NCI-H748 (cell line): ENCODE results near the gene ALDH3B2.
A peak's percentile ranks its signal among the peaks of the same experiment; 100 is the strongest.
"Not testable (repeated sequence)": the region's sequence is repeated elsewhere in the genome, so short reads cannot be mapped to it uniquely, and the experiment has no call there.

ENCODE experiments used
- DNase-seq: peaks from one replicate; lab custom pipeline; 2025; ENCODE audit not compliant: unreplicated experiment; lab: John Stamatoyannopoulos, UW

Gene ALDH3B2

DNA sequence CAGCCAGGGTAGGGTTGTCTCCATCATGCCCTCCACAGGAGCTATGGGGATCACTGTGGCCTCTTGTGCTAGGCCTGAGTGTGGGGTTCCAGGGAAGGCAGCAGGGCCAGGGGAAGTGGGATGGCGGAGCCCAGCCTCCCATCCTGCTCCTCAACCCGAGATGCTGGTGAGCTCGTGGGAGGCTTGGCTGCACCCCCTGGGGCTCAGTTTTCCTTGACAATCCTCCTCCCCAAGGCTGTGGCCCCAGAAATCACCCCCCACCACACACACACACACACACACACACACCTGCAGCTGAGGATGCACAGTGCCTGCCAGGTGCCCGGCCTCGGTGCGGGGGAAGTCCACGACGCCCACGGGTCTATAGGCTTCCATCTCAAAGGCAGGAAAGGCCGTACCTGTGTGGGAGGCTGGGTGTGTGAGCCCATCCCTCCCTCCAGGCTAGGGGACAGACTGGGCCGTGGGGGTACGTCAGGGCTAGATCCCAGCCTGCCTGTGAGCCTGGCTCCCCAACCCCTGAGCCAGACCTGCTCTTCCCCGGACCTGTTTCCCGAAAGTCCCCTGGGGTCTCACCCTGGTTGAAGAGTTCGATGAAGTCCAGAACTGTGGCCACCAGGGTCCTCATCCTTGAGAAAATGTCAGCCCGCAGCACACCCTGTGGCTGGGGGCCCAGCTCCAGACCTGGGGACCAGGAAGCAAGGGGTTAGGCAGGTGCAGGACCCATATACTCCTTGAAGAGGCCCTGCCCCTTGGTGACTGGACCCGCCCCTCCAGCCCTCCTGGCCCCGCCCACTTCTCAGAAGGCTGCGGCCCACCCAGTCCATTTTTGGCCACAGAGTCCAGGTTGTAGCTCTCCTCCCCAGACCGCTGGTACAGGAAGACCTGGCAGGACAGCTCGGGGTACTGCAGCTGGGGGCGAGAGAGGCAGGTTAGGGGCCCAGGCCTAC lies 29.7 kb downstream of the ALDH3B2 start:
- no peak for DNase-seq

DNA sequence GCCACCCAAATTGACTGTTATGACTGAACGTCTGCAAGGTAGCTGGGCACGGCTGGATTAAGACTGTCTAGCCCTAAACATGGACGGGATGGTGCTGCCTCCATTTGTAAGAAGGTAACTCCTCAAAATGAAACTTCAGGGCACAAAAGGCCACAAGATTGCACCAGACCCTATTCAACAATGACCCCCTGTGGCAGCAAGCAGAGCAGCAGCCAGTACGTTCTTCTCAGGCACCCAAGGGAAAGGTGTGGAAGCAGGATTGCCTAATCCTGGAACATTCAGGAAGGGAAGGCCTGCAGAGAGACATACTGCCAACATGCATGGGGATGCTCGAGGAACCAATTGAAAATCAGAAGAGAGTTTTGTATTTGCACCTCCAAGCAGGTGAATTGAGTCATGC lies 30.4 kb downstream of the ALDH3B2 start:
- DNase-seq = no peak

DNA sequence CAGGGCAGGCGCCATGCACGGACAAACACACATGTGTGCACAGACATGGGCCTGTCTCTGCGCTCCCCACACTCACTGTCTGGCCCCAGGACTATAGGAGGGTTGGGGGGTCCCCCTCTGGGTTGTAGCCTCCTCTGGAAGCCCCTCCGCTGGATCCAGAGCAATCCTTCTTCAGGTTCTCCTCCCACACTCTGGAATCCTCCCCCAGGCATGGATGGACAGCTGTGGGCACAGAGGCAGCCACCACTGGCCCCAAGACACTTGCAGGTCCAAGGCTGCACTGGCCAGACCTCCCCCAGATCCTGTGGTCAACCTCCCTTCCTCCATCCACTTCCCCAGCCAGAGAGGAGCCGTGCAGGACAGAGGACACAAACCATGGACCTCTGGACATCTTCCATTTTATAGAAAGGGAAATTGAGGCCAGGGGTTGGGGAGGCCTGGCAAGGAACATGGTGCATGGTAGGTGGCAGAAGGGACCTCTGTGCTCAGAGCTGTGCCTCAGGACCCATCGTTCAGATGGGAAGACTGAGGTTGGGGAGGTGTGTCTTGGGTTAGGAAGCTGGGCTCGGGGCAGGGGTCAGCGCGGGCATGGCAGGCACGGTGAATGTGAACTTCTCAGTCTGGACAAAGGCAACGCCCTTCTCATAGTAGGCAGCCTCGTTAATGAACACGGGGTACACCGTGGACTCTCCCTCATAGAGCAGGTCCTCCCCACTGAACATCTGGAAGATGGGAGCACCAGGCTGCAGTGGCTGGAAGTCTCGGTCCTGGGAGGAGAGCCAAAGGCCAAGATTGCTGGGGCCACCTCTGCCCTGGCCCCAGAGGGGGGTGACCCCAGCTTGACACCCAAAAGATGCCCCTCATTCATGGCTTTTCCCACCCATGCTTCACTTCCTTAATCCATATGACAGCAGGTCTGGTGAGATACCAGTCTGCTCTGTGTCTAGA lies 32.0 kb downstream of the ALDH3B2 start:
- no peak for DNase-seq

DNA sequence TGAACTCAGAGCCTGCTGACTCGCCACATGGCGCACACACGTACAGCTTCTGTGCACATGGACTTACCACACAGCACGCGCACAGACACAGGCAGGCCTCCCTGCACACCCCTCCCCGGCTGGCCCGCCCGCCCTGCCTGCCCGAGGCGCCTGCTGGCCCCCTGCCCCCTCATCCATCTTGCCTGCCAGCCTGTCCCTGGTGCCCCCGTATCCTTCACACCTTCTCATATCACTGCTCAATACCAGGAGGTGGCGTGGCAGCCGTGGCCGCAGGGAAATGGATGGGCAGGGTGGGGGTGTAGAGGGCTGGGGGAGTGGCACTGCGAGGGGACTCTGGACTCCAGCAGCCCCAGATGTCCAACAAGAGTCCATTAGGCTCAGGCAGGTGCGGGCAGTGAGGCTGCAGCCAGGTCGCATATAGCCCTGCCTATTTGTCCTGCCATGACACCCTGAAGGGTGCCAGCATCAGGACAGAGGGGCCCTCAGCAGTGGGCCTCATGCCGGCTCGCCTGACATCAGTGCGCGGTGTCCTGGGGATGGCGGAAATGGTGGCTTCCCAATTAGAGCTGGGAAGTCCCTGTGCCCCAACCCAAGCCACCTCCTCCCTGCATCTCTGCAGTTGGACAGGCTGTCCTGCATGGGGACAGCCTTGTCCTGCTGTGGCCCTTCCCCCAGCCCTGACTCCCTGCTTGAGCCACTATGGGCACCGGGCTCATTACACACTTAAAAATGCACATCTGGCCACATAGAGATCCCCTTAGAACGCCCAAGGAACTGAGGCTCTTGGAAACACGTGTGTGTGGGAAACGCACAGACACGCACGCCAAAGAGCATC lies 32.9 kb downstream of the ALDH3B2 start:
- no peak for DNase-seq

DNA sequence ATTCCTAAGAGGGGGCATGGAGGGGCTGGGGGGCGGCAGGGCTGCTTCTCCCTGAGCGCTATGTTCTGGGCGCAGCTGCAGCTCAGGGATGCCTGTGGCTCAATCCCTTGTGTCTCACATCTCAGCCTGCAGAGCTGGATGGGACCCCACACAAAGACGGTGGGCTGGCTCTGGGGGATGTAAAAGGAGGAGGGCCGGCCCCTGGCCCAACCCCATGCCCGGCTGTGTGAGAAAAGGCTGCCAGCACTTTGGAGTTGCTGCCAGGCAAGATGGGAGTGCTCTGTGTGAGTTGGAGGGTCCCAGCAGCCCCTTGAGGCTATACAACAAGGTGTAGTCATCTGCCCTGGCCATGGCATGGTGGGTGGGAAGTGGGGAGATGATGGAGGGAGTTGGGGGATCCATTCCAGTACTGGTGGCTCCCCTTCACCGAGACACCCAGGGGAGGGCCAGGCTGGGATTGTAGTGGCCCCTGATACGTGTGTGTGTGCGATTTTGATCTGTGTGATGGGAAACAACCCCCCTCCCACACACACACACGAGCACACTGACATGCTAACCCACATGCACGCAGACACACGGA lies 33.6 kb downstream of the ALDH3B2 start:
- DNase-seq = no peak

DNA sequence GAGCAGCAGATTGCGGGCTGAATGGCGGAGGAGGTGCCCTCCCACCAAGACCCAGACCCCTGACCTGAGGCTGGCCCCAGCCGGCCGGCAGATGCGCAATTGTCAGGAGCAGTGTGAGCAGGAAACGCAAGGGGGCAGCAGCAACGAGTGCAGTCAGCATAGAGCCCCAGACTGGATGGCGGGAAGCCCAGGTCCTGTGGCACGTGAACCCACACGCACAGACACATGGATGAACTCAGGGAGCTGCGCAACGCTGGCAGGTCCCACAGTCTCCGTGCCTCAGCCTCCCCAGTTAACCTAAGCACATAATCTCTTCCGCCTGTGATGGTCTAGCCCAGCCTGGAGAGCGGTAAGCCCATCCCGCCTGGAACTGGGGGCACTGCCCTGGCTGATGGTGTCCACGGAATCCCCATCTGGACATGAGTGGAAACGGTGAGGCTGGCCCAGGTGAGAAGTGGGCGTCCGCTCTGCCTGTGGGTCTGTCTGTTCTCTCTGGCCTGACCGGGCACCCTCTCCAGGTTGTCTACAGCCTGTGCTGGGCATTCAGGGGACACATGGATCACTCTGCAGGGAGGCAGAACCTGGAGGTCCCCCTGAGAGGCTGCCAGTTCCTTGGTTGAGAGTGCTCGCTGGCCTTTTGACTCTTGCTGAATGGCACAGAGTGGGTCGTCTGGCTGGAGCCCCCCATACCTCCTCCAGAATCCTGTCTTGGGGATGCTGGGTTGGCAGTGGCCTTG lies 34.2 kb downstream of the ALDH3B2 start:
- DNase-seq = peak; percentile 62

DNA sequence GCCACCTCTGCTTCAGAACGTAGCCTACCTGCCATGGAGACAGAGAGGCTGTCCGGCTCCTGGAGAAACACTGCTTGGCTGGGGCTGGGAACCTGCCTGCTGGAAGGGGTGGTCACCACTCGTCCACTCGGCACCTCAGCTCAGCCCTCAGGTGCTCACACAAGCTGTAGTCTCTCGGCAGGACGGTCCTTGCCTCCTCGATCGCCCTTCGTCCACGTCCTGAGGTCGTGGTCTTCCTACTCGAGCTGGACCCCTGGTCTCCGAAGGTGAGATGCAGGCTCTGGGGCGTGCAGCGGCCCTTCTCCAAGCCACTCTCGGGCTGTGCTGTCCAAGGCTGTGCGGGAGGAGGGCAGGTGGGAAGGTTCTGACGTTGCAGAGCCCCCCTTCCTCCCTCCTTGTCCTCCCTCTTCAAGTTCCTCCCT lies 35.0 kb downstream of the ALDH3B2 start, which contains the start of gene TBX10:
Gene TBX10, minus strand, starts transcription at position 326 of the 422 bp plus-strand sequence. Its CDS starts 291 bp downstream, at position 35.
- DNase-seq = no peak

DNA sequence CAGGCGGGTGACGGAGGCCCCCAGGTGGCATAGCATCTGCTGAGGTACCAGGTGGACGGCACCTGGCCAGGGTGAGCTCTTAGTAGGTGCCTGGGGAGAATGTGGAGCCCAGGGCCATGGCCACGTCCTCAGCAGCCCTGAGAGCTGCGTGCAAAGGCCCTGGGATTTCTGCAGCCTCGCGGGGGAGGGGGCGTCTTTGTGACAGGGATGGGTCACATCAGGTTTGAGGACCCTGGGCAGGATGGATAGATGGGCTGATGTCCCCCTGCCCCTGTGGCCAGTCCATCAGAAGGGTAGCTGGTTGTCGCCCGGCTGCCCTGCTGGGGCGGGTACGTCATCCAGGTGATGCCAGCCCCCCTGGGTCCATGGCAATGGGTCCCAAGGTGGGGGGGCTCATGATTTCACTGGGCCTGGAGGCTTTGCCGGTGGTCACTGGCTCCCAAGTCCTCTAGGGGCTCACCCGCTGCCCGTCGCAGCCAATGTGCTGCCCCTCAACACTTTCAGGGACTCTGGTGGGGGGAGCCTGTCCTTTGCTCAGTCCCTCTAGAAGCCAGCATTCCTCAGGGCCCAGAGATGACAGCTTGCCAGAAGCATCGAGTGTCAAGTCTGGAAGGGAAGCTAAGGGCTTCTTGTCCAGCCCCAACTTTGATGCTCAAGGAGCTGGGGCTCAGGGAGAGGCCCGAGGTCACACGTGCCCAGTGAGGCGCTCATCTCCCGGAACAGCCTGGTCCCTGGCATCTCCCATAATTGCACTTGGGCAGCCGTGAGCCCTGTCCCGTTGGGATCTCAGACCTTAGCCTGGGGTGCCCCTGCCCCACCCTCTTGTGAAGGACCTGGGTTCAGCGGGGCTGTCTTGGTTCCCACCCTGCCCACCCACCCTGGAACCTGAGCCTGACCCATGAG lies 35.6 kb downstream of the ALDH3B2 start:
- no peak for DNase-seq

DNA sequence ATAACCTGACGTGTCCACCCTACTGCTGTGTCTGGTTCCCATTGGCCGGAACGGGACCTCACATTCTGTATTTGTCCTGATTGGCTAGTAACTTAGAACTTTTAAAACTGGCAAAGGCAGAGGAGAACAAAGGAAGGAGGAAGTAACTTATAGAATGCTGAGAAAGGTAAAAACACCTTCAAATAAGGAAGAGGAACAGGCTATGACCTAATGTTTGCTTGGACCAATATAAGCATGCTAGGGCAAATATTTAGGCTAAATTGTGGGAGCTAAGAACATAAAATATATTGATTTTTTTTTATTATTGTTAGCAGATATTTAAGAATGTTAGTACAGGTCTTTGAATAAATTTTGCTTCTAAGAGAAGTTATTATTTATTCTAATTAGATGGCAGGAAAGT lies 37.0 kb downstream of the ALDH3B2 start:
- not testable (repeated sequence) for DNase-seq

DNA sequence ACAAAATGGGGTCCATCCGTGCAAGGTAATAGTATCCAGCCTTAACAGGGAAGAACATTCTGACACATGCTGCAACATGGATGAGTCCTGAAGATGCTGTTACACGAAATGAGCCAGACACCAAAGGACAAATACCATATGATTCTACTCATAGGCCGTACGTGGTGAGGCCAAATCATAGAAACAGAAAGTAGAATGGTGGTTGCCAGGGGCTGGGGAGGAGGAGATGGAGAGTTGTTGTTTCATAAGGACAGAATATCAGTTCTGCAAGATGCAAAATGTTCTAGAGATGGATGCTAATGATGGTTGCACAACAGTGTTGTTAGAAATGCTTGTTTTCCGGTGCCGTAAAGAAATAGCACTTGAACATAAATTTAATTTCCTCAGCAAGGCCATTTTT lies 37.5 kb downstream of the ALDH3B2 start:
- no peak for DNase-seq

DNA sequence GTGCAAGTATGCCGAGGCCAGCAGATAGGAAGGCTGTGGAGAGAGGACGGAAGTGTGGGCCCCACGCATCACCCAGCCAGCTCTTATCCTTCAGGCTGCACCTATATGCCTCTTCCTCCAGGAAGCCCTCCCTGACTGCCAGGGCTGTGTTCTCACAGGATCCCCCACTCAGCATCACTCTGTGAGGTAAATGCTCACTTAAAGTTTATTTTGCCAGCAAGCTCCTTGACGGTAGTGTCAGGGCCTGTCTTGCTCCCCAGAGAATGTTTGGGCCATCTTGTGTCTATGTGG lies 39.2 kb downstream of the ALDH3B2 start:
- DNase-seq = no peak

DNA sequence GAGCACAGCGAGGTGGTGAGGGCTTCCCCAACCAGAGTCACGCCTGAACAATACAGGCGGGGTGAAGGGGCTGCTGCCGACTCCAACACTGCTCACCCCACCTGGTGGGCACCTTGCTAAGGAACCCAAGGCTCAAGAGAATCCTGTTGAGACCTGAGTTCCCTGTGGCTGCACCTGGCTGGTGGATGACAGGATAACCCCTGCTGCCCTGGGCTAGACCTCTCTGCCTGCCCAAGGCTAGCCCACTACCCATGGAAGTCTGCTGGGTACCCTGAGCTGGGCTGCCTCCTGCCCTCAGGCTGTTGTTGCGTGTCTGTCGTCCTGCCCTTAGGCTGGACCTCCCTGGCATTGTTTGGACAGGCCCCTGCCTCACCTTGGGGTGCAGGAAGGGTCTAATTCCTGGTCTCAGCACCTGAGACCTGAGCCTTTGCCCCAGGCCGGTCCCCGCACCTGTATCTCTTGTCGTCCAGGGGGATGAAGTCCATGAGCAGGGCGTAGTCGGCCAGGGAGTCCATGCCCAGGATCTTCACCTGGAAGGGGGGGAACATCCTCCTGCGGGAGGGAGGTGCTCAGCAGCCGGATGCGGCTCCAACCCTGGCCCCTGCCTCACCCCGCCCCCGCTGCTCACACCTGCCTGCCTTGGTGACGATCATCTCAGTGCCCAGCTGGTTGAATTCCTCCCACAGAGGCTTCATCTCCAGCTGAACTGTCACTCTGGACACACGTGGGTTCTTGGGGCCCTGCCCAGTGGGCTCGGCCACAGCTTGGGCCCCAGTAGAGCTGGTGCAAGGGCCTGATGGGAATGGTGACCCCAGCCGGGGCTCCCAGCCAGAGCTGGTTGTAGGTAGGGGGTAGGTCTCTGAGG lies 39.8 kb downstream of the ALDH3B2 start:
- no peak for DNase-seq

DNA sequence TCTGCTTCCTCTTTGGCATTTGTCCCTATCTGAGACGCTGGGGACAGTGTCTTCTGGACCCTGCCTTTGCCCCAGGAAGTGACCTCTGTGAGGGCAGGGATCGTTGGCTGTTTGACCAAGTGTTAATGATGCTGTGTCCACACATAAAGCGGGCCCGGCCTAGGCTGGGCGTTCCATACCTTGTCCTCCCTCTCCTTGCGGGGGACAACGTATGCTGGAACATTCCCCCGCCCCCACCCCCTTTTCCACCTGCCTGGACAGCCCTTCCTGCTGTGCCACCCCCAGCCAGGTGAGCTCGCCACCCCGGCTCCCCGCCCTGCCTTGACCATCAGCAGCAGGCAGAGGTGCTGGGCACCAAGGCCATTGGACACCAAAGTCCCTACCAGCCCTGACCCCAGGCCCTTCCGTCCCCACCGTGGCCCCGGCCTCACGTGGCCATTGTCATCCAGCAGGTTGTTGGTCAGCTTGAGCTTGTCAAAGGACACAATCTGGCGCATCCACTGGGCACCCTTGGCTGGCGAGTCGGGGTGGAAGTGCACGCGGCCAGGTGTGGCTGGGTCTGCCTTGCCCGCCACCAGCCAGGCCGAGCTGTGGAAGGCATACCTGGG lies 40.6 kb downstream of the ALDH3B2 start:
- DNase-seq = no peak

DNA sequence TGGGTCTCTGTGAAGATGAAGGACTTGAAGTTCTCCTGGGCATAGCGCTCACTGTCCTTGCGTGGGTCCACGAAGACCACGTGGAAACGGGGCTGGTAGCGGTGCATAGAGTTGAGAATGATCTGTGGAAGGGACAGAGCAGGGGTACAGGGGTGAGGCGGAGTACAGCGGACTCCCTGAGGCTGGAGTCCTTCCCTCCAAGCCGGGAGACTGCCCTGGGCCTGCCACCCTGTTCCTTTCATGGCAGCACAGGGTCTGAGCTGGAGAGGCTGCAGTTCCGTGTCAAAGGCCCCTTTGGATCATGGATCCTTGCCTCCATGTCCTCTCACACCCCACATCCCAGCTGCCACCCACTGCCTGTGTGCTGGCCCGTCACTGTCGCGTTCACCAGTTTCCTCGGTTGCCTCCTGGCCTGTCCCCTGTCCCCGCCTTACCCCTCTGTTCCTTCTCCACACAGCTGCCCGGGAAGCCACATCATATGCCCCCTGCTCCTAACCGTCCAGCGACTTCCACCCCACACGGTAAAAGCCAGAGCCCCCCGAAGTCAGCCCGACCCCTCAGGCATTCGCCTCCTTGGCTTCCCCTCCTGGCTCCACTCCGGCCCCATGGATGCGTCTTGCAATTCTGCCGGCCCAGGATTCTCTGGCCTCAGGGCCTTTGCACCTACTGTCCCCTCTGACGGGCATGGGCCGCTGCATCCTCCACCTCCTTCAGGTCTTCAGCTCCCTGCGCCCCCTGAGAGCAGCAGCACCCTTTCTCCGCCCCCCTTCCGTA lies 41.3 kb downstream of the ALDH3B2 start:
- no peak for DNase-seq

DNA sequence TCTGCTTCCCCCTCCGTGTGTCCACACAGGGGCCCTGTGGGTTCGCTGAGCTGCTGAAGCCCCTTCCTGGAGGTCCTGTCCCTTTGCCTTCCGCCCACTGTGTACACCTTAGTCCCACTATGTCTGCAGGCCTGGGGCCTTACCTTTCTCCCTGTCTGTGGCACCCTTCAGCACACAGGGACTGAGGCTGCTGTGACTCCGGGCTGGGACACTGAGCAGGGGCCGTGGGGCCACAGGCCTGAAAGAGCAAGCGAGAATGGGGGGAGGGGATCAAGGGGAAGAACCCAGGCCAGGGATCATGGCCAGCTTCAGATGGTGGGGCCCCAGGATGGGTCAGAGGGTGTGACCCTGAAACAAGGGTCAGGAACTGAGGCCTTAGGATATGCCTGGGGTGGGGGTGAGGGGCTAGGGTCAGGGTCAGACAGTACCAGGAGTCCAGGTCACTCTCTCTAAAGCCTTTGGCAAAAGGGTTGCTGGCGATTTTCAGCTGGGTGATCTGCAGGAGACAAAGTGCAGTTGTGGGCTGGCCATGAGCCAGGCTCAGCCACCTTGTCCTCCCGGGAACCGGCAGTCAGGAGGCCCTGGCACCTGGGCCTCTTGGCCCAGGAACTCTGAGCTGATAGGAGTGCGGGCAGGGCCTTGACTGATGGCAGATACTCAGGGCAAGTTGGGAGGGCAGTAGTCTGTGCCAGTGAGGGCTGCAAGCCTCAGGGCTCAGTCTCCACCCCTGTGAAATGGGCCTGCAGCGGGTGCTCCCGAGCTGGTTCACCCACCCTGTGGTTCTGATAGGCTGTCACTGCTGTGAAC lies 42.0 kb downstream of the ALDH3B2 start:
- DNase-seq = no peak

DNA sequence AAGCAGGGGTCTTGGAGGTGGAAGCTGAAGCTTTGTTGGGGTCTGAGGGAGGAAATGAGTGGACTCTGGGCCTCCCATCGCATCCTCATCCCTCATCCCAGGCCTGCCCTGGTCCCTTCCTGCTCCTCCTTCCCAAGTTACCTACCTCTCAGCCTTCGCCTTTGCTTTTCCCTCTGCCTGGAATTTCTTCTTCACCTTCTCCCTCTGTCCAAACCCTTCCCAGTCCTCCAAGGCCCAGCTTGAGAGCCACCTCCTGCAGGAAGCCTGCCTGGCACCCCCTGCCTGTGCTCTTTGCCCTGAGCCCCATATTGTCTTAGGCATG lies 42.6 kb downstream of the ALDH3B2 start:
- DNase-seq = no peak
